Activated naive CD8-positive, alpha-beta T cell treated with anti-CD3 and anti-CD28 coated beads for 36 hours (primary cell): ENCODE results near the gene TCF4. TPM values are rescaled to one million over a fixed set of nuclear protein-coding genes. Genes with fewer than 3 reads are reported as not detected.

Experiments used
- DNase-seq: peaks from one replicate; pipeline ENCODE4 v3.0.0; 2021
- H3K27ac Mint-ChIP-seq: one replicate; pipeline ENCODE4 v1.8.0; 2022; ENCODE audit warnings: mild to moderate bottlenecking, moderate library complexity, mixed read lengths
- H3K27me3 Mint-ChIP-seq: one replicate; pipeline ENCODE4 v1.8.0; 2022; ENCODE audit warnings: mild to moderate bottlenecking, mixed read lengths
- H3K36me3 Mint-ChIP-seq: one replicate; pipeline ENCODE4 v1.8.0; 2021; ENCODE audit warnings: mild to moderate bottlenecking, mixed read lengths
- H3K4me1 Mint-ChIP-seq: one replicate; pipeline ENCODE4 v1.8.0; 2021; ENCODE audit warnings: mixed read lengths
- H3K4me3 Mint-ChIP-seq: one replicate; pipeline ENCODE4 v1.8.0; 2022; ENCODE audit warnings: mild to moderate bottlenecking, moderate library complexity, mixed read lengths
- H3K9me3 Mint-ChIP-seq: one replicate; pipeline ENCODE4 v1.8.0; 2022; ENCODE audit warnings: mixed read lengths
- total RNA-seq, 2 experiments: library from RNA; stranded (reverse); gene quantifications; one replicate each; pipeline ENCODE4 v1.2.3, GENCODE V29; 2021

The TCF4 gene
- total RNA-seq, 2 experiments from 2014 or later, result 1.3 to 1.4 TPM

- peaks cover 2% of the 10 kb centered on the region for H3K4me1 Mint-ChIP-seq
- no peaks in the 10 kb centered on the region for H3K36me3 Mint-ChIP-seq
- H3K4me3 Mint-ChIP-seq, result no peak overlapping the region
- no peaks in the 10 kb centered on the region for H3K9me3 Mint-ChIP-seq
- DNase-seq, result no peak
- H3K27me3 Mint-ChIP-seq, result no peaks in the 10 kb centered on the region
- H3K27ac Mint-ChIP-seq, result no peak overlapping the region
Observed at GRCh38 chr18:55442561-55442960, 145.4 kb downstream of the TCF4 start.

- no peaks in the 10 kb centered on the region for H3K27me3 Mint-ChIP-seq
- no peaks in the 10 kb centered on the region for H3K36me3 Mint-ChIP-seq
- no peak overlapping the region for H3K4me3 Mint-ChIP-seq
- no peaks in the 10 kb centered on the region for H3K9me3 Mint-ChIP-seq
- DNase-seq, result no peak
- H3K27ac Mint-ChIP-seq, result no peak overlapping the region
- peaks cover 2% of the 10 kb centered on the region for H3K4me1 Mint-ChIP-seq
Observed at GRCh38 chr18:55440988-55441387, 147.0 kb downstream of the TCF4 start.

GRCh38 chr18:55439056-55439455 is 148.9 kb downstream of the TCF4 start:
- no peaks in the 10 kb centered on the region for H3K36me3 Mint-ChIP-seq
- H3K9me3 Mint-ChIP-seq, result no peaks in the 10 kb centered on the region
- H3K4me3 Mint-ChIP-seq, result no peak overlapping the region
- H3K27me3 Mint-ChIP-seq, result no peaks in the 10 kb centered on the region
- H3K4me1 Mint-ChIP-seq, result peaks cover 2% of the 10 kb centered on the region
- no peak for DNase-seq
- H3K27ac Mint-ChIP-seq, result no peak overlapping the region

GRCh38 chr18:55435592-55435991 is 152.4 kb downstream of the TCF4 start:
- peaks cover 2% of the 10 kb centered on the region for H3K4me1 Mint-ChIP-seq
- no peaks in the 10 kb centered on the region for H3K36me3 Mint-ChIP-seq
- no peak overlapping the region for H3K27ac Mint-ChIP-seq
- no peaks in the 10 kb centered on the region for H3K27me3 Mint-ChIP-seq
- no peak overlapping the region for H3K4me3 Mint-ChIP-seq
- H3K9me3 Mint-ChIP-seq, result no peaks in the 10 kb centered on the region
- DNase-seq, result no peak

GRCh38 chr18:55433648-55434047 is 154.3 kb downstream of the TCF4 start:
- H3K36me3 Mint-ChIP-seq, result no peaks in the 10 kb centered on the region
- H3K27me3 Mint-ChIP-seq, result no peaks in the 10 kb centered on the region
- H3K27ac Mint-ChIP-seq, result no peak overlapping the region
- no peaks in the 10 kb centered on the region for H3K4me1 Mint-ChIP-seq
- no peak for DNase-seq
- H3K4me3 Mint-ChIP-seq, result no peak overlapping the region
- H3K9me3 Mint-ChIP-seq, result no peaks in the 10 kb centered on the region

GRCh38 chr18:55433140-55433539 is 154.9 kb downstream of the TCF4 start:
- Mint-ChIP-seq H3K27ac (no peak overlapping the region), H3K36me3 (no peaks in the 10 kb centered on the region), H3K4me3 (no peak overlapping the region), H3K4me1 (no peaks in the 10 kb centered on the region), H3K27me3 (no peaks in the 10 kb centered on the region), H3K9me3 (no peaks in the 10 kb centered on the region)
- no peak for DNase-seq

- no peaks in the 10 kb centered on the region for H3K9me3 Mint-ChIP-seq
- H3K4me3 Mint-ChIP-seq, result no peak overlapping the region
- H3K27me3 Mint-ChIP-seq, result no peaks in the 10 kb centered on the region
- no peaks in the 10 kb centered on the region for H3K36me3 Mint-ChIP-seq
- no peak for DNase-seq
- H3K4me1 Mint-ChIP-seq, result no peaks in the 10 kb centered on the region
- H3K27ac Mint-ChIP-seq, result no peak overlapping the region
Observed at GRCh38 chr18:55432307-55433040, 155.5 kb downstream of the TCF4 start.

- no peaks in the 10 kb centered on the region for H3K36me3 Mint-ChIP-seq
- H3K27me3 Mint-ChIP-seq, result no peaks in the 10 kb centered on the region
- no peak overlapping the region for H3K4me3 Mint-ChIP-seq
- H3K9me3 Mint-ChIP-seq, result no peaks in the 10 kb centered on the region
- no peak overlapping the region for H3K27ac Mint-ChIP-seq
- DNase-seq, result no peak
- H3K4me1 Mint-ChIP-seq, result no peaks in the 10 kb centered on the region
Observed at GRCh38 chr18:55430026-55430425, 158.0 kb downstream of the TCF4 start.

- H3K4me1 Mint-ChIP-seq, result no peaks in the 10 kb centered on the region
- no peak for DNase-seq
- no peak overlapping the region for H3K27ac Mint-ChIP-seq
- H3K36me3 Mint-ChIP-seq, result no peaks in the 10 kb centered on the region
- no peak overlapping the region for H3K4me3 Mint-ChIP-seq
- H3K9me3 Mint-ChIP-seq, result no peaks in the 10 kb centered on the region
- H3K27me3 Mint-ChIP-seq, result peaks cover 9% of the 10 kb centered on the region
Observed at GRCh38 chr18:55427951-55428350, 160.0 kb downstream of the TCF4 start.

- Mint-ChIP-seq H3K27ac (no peak overlapping the region), H3K4me1 (peaks cover 2% of the 10 kb centered on the region), H3K9me3 (no peaks in the 10 kb centered on the region), H3K36me3 (no peaks in the 10 kb centered on the region), H3K27me3 (peaks cover 18% of the 10 kb centered on the region), H3K4me3 (no peak overlapping the region)
- no peak for DNase-seq
Observed at GRCh38 chr18:55425698-55426097, 162.3 kb downstream of the TCF4 start.

- Mint-ChIP-seq H3K4me3 (no peak overlapping the region), H3K27me3 (peaks cover 31% of the 10 kb centered on the region), H3K9me3 (no peaks in the 10 kb centered on the region), H3K4me1 (peaks cover 7% of the 10 kb centered on the region), H3K36me3 (no peaks in the 10 kb centered on the region), H3K27ac (no peak overlapping the region)
- no peak for DNase-seq
Observed at GRCh38 chr18:55422456-55423180, 165.4 kb downstream of the TCF4 start.

GRCh38 chr18:55421615-55422419 is 166.2 kb downstream of the TCF4 start:
- DNase-seq, result no peak
- no peaks in the 10 kb centered on the region for H3K9me3 Mint-ChIP-seq
- H3K27ac Mint-ChIP-seq, result no peak overlapping the region
- no peak overlapping the region for H3K4me3 Mint-ChIP-seq
- H3K36me3 Mint-ChIP-seq, result no peaks in the 10 kb centered on the region
- H3K4me1 Mint-ChIP-seq, result peaks cover 7% of the 10 kb centered on the region
- H3K27me3 Mint-ChIP-seq, result peaks cover 31% of the 10 kb centered on the region

GRCh38 chr18:55421308-55421614 is 166.7 kb downstream of the TCF4 start:
- H3K27ac Mint-ChIP-seq, result no peak overlapping the region
- peaks cover 7% of the 10 kb centered on the region for H3K4me1 Mint-ChIP-seq
- no peaks in the 10 kb centered on the region for H3K9me3 Mint-ChIP-seq
- H3K4me3 Mint-ChIP-seq, result no peak overlapping the region
- DNase-seq, result no peak
- no peaks in the 10 kb centered on the region for H3K36me3 Mint-ChIP-seq
- H3K27me3 Mint-ChIP-seq, result peaks cover 31% of the 10 kb centered on the region

GRCh38 chr18:55420665-55421307 is 167.2 kb downstream of the TCF4 start:
- DNase-seq, result no peak
- no peak overlapping the region for H3K27ac Mint-ChIP-seq
- H3K4me1 Mint-ChIP-seq, result peaks cover 7% of the 10 kb centered on the region
- H3K4me3 Mint-ChIP-seq, result no peak overlapping the region
- H3K36me3 Mint-ChIP-seq, result no peaks in the 10 kb centered on the region
- H3K27me3 Mint-ChIP-seq, result peaks cover 31% of the 10 kb centered on the region
- no peaks in the 10 kb centered on the region for H3K9me3 Mint-ChIP-seq
